ENCODE results near the gene CEP112.

GRCh38 chr17:66018786-66019185 lies 173.1 kb downstream of the CEP112 start:
- TF ChIP-seq CTCF (IDR thresholded peaks at IDR 0.05) (no peak), POLR2A (IDR thresholded peaks at IDR 0.05) (no peak)
